Measurements from ENCODE around the gene GLO1. TPM values are rescaled to one million over a fixed set of nuclear protein-coding genes. Genes with fewer than 3 reads are reported as not detected.

GLO1 gene
- total and polyA plus RNA-seq, 9 of the 15 experiments (the other 6 are each of a cell fraction or from before 2014, with no cell fraction given): 155 to 331 (median 203) TPM

GRCh38 chr6:38702558-38703397, at the start of gene GLO1 (continued):
- peak; percentile 94; the same call in 1 of the 2 replicates for TF ChIP-seq STAT6 (CRISPR knock-in tag; IDR thresholded peaks at IDR 0.05)
- TF ChIP-seq NCOA4 (IDR thresholded peaks at IDR 0.05; ENCODE audit: partially characterized antibody): no peak
- no peak for TF ChIP-seq CTCF (IDR thresholded peaks at IDR 0.05 in 2 of 3, conservative IDR thresholded peaks at IDR 0.05 in 1 of 3; ENCODE audit: insufficient read depth in 2 of 3, low read depth in 1 of 3, low read length in 3 of 3)
- TF ChIP-seq BCLAF1 (IDR thresholded peaks at IDR 0.05; ENCODE audit: borderline replicate concordance in 1 of 2, control insufficient read depth in 1 of 2, low read depth in 2 of 2, low read length in 1 of 2): no peak
- no peak for TF ChIP-seq TFE3 (CRISPR knock-in tag; IDR thresholded peaks at IDR 0.05)
- no peak for TF ChIP-seq GTF3C2 (IDR thresholded peaks at IDR 0.05; ENCODE audit: borderline replicate concordance, extremely low read depth, insufficient read length)
- peak in 1 of 2 experiments; percentile 58; a peak in 2 of 4 replicates for TF ChIP-seq HDAC1 (IDR thresholded peaks at IDR 0.05)
- no peak for TF ChIP-seq DNMT1 (IDR thresholded peaks at IDR 0.05)
- no peak for TF ChIP-seq CAMTA2 (CRISPR knock-in tag; conservative IDR thresholded peaks at IDR 0.05)
- TF ChIP-seq ZNF655 (CRISPR knock-in tag; IDR thresholded peaks at IDR 0.05): no peak
- TF ChIP-seq ZNF445 (CRISPR knock-in tag; IDR thresholded peaks at IDR 0.05; ENCODE audit: low read depth): no peak
